ENCODE data around the gene SNCAIP.

Gene SNCAIP

DNA sequence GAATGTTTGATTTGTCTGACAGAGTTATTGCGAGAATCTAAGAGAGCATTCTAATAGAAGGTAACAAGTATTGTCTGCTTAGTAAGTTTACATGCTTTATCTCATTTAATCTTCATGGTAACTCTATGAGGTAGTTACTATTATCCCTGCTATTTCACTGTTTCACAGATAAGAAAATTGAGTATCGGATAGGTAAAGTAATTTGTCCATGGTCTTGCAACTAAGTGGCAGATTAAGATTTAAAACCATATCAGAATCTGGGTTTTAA, 118.2 kb downstream of the SNCAIP start:
- DNase-seq: no peak

DNA sequence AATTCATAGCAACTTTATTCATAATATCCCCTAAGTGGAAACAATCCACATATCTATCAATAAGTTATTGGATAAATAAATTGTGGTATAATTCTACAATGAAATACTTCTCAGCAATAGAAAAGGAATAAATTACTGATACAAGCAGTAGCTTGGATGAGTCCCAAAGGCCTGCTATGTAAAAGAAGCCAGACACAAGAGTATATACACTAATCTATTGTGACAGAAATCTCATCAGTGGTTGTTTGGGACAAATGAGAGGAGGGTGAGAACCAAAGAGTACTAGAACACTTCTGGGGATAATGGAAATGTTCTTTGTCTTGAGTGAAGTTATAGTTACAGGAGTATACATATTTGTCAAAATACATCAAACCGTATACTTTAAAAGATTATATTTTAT, 119.3 kb downstream of the SNCAIP start:
- DNase-seq: no peak

GRCh38 chr5:122434205-122434970, 122.4 kb downstream of the SNCAIP start:
- DNase-seq: no peak

- no peak for DNase-seq
Measured at GRCh38 chr5:122435234-122435633, 123.2 kb downstream of the SNCAIP start.

DNA sequence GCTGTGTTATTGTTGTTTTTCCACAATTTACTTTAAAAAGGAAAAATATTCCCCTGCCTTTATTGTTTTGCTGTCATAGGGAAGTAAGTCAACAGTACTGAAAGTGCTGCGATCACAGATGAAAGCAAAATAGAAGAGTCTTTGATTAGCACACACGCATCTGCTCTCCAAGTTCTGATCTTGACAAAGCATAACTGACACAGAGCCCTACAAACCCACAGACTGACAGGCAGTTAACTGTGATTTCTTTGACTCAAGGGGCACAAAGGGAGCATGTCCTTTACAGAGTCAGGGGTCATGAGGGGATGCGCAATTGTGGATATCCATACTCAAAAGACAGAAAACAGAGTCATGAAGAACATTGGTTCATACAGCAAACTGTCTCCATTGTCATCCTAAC, 123.7 kb downstream of the SNCAIP start:
- DNase-seq: no peak

DNA sequence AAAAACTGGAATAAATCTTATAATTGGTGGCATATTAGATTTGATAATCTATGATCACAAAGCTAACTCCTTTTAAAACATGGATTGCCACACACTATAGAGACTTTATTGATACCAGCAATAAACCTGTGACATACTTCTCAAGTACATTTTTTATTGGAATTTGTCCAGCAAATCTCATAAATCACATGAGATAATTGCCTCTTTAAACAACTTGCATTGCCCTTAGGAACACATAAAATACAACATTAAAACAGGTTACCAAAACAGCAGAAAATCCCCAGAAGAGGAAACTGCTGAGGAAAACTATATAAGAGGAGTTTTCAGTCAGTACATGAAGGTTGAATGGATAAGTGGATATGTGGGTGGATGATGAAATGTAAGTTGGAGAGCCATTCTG, 124.6 kb downstream of the SNCAIP start:
- no peak for DNase-seq

DNA sequence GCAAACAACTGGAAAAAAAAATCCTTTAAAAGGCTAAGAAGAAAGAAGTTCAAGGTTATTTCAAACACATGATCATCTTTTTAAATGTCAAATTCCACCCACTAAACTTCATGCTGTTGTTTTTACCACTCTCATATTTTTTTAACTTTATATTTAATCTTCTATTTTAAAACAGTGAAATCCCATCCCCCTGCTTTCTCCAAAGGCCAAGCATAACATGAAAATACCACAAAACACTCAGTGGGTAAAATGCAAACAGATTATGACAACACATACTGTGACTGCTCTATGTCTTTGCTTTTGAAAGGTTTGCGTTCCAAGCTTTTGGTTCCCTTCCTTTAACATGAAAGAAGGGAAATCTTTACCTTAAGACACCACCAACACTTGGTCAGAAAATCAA, 127.6 kb downstream of the SNCAIP start:
- DNase-seq: no peak

- DNase-seq: no peak
Measured at GRCh38 chr5:122442938-122443337, 130.9 kb downstream of the SNCAIP start.

DNA sequence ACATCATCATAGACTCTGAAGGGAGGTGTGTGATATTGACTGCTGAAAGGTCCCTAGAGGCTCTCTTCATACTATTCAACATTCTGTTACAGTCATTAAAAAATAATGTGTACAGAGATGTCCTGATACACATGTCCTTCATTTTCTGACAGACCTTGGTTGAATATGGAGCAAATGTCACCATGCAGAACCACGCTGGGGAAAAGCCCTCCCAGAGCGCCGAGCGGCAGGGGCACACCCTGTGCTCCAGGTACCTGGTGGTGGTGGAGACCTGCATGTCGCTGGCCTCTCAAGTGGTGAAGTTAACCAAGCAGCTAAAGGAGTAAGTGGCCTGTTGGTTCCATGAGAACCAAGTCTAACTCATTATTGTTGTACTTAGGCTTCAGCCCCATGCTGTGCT, 132.4 kb downstream of the SNCAIP start:
- no peak for DNase-seq

- no peak for DNase-seq
Measured at GRCh38 chr5:122445070-122445469, 133.0 kb downstream of the SNCAIP start.

GRCh38 chr5:122447072-122447471, 135.0 kb downstream of the SNCAIP start:
- DNase-seq: no peak

DNA sequence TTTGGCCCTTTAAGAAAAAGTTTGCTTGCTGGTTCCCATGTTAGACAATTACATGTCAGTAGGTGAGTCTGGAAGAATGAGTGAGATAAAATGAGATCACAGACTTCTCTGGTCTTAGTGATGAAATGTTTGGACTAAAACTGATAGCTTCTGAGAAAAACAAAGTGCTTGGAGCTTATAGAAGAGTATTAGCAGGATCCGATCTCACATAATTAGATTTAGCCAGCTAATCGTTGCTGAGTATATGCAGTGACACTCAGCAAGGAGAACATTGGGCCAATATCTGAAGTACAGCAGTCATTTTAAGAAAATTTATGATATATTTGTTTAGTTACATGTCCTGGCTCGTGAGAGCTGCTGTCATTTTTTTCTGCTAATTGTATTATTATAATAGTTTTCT, 135.8 kb downstream of the SNCAIP start:
- no peak for DNase-seq

GRCh38 chr5:122454541-122454940, 142.5 kb downstream of the SNCAIP start:
- no peak for DNase-seq

GRCh38 chr5:122455939-122456338, 143.9 kb downstream of the SNCAIP start:
- DNase-seq: no peak

- DNase-seq: no peak
Measured at GRCh38 chr5:122457178-122457826, 145.3 kb downstream of the SNCAIP start.

DNA sequence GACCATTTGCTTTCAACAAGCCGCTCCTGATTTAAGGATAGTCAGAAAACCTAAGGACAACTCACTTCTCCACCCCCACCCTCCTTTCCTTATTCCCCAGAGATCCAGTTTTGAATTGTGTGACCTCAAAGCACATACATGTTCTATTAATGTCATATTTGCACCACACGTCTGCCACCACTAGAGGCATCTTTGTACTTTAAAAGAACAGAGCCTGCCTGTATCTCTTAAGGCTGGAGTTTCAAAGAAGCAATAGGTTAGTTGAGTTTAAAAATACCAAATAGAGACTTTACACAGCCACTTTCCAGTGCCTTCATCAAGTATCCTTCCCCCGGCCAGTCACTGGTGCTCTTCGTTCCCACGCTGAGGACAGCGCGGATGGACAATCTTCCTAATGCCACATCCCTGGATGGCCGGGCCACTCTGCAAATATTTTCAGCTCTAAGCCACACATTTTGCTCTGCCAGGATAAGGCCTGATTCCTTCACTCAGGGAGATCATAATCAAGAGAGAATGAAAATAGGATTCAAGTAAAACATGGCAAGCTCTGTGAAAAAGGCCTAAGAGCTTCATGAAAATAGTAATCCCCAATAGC, 146.3 kb downstream of the SNCAIP start:
- no peak for DNase-seq

GRCh38 chr5:122462486-122462885, 150.4 kb downstream of the SNCAIP start:
- DNase-seq: no peak

GRCh38 chr5:122463221-122463620, 151.2 kb downstream of the SNCAIP start:
- DNase-seq: no peak

GRCh38 chr5:122464191-122464590, 152.2 kb downstream of the SNCAIP start:
- no peak for DNase-seq

- DNase-seq: no peak
Measured at GRCh38 chr5:122465031-122465577, 153.1 kb downstream of the SNCAIP start.

DNA sequence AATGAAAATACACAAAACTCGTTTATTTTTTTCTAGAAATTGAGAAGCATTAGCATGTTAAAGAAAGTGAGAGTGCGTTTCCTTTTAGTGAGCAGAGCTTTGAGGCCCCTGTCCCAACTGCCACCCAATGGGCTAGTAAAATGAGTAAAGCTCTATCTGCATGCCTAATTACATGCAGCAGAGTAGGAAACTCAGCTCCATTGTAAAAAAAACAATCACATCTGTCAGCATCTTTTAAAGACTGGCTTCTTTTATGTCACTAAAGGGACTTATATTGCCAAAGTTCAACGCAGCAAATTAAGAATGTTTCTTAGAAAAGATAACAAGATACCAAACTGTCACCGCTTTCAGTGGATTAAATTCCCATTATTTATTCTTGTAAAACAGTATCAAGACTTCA, 154.0 kb downstream of the SNCAIP start:
- no peak for DNase-seq

GRCh38 chr5:122468351-122469116, 156.5 kb downstream of the SNCAIP start:
- no peak for DNase-seq

- no peak for DNase-seq
Measured at GRCh38 chr5:122469384-122469919, 157.4 kb downstream of the SNCAIP start.
